ENCODE measurements around the gene LHPP. TPM values are rescaled to one million over a fixed set of nuclear protein-coding genes. Genes with fewer than 3 reads are reported as not detected.

Gene LHPP
- total RNA-seq, 1 donor from 2014 or later: 15.2 TPM

DNA sequence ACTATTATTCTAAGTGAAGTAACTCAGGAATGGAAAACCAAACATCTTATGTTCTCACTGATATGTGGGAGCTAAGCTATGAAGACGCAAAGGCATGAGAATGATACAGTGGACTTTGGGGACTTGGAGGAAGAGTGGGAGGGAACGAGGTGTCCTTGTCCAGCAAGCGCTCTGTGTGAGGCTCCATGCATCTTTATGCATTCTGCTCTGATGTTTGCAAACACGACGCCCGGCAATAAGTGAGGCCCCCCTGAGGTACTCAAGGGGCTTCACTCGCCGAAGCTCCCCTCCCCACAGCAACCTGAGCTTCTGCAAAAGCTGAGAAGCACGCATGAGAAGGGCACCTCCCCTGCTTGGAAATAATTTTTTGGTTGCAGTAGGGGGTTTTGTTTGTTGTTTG, 103.3 kb downstream of the LHPP start:
- Mint-ChIP-seq H3K27me3 (peaks cover 9% of the 10 kb centered on the region), H3K4me1 (ENCODE audit: low read depth) (peaks cover 8% of the 10 kb centered on the region), H3K9me3 (ENCODE audit: low read depth) (peaks cover 4% of the 10 kb centered on the region), H3K4me3 (ENCODE audit: low read depth) (no peak overlapping the region), H3K27ac (peak overlapping the region; percentile 45), H3K36me3 (ENCODE audit: insufficient read depth) (no peaks in the 10 kb centered on the region)
- DNase-seq (ENCODE audit: low spot score, unreplicated experiment): no peak
- TF ChIP-seq CTCF (IDR thresholded peaks at IDR 0.05; ENCODE audit: unreplicated experiment): no peak

DNA sequence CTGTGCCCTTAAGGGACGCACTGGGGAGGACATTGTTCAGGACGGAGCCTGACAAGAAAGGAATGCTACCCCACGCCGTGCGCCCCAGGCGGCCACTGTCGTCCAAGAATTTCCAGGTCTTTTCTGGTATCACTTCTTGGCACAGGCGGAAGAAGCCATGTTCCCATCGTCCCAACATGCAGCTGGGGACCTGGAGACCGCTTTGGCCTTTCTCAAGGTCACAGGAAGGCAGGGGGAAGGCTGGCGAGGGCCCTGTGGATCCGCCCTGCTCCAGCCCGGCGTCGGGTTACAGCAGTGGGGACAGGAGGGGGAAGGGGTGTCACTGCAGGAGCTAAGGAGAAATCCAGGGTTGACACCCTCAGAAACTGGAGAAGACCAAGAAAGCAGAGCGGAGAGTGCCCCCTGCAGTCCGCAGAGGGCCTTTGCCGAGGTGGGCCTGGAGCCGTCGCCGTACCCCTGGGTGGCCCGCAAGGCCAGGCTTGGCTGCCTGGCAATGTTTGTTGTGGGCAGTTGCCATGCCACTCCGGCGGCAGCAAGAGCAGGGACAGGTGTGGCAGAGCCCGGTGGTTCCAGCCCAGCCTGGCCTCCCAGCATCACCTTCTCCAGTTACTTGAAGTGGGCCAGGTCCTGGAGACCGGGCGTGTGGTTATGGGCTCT, 104.1 kb downstream of the LHPP start:
- H3K4me3 Mint-ChIP-seq (ENCODE audit: low read depth): no peak overlapping the region
- H3K36me3 Mint-ChIP-seq (ENCODE audit: insufficient read depth): no peaks in the 10 kb centered on the region
- no peak for DNase-seq (ENCODE audit: low spot score, unreplicated experiment)
- H3K9me3 Mint-ChIP-seq (ENCODE audit: low read depth): peaks cover 4% of the 10 kb centered on the region
- H3K4me1 Mint-ChIP-seq (ENCODE audit: low read depth): peaks cover 8% of the 10 kb centered on the region
- peaks cover 7% of the 10 kb centered on the region for H3K27me3 Mint-ChIP-seq
- TF ChIP-seq CTCF (IDR thresholded peaks at IDR 0.05; ENCODE audit: unreplicated experiment): peak; percentile 60
- H3K27ac Mint-ChIP-seq: no peak overlapping the region

DNA sequence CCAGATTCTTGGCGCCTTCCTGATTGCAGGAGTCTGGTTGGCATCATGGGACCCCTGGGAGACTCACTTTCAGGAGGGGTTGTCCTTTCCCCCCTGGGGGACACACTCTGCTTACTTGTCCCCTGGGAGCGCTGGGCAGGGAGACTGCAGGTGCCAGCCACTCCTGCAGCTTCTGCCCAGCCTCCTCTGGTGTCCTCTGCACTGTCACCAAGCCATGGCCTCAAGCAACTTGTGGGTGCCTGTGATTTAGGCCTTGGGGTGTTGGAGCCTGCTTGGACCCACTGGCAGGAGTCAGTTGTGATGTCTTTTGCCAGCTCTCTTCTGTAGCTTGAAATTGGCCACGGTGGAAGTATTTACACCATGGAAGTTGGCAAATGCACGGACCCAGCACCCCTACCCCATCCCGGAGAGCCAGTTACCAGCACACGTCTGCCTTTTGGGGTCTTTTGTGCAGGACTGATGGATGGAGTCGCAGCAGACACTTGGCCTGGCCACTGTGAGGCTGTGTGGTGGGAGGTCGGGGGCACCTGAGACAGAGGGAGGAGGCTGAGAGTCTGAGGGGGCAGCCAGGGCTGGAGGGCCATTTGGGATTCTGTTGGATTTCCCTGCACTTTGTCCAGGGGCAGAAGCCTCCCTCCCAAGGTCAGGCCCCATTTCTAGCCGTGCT, 104.7 kb downstream of the LHPP start:
- TF ChIP-seq CTCF (IDR thresholded peaks at IDR 0.05; ENCODE audit: unreplicated experiment): no peak
- no peak overlapping the region for H3K4me3 Mint-ChIP-seq (ENCODE audit: low read depth)
- no peak overlapping the region for H3K27ac Mint-ChIP-seq
- H3K4me1 Mint-ChIP-seq (ENCODE audit: low read depth): peaks cover 8% of the 10 kb centered on the region
- peaks cover 7% of the 10 kb centered on the region for H3K27me3 Mint-ChIP-seq
- no peak for DNase-seq (ENCODE audit: low spot score, unreplicated experiment)
- no peaks in the 10 kb centered on the region for H3K36me3 Mint-ChIP-seq (ENCODE audit: insufficient read depth)
- peaks cover 4% of the 10 kb centered on the region for H3K9me3 Mint-ChIP-seq (ENCODE audit: low read depth)

GRCh38 chr10:124566981-124567835, 105.6 kb downstream of the LHPP start:
- no peak for DNase-seq (ENCODE audit: low spot score, unreplicated experiment)
- Mint-ChIP-seq H3K9me3 (ENCODE audit: low read depth) (no peaks in the 10 kb centered on the region), H3K36me3 (ENCODE audit: insufficient read depth) (no peaks in the 10 kb centered on the region), H3K4me3 (ENCODE audit: low read depth) (no peak overlapping the region), H3K27me3 (peaks cover 4% of the 10 kb centered on the region), H3K27ac (no peak overlapping the region), H3K4me1 (ENCODE audit: low read depth) (peaks cover 8% of the 10 kb centered on the region)
- TF ChIP-seq CTCF (IDR thresholded peaks at IDR 0.05; ENCODE audit: unreplicated experiment): no peak

GRCh38 chr10:124568339-124568738, 106.7 kb downstream of the LHPP start:
- TF ChIP-seq CTCF (IDR thresholded peaks at IDR 0.05; ENCODE audit: unreplicated experiment): no peak
- no peak for DNase-seq (ENCODE audit: low spot score, unreplicated experiment)
- no peak overlapping the region for H3K27ac Mint-ChIP-seq
- H3K9me3 Mint-ChIP-seq (ENCODE audit: low read depth): no peaks in the 10 kb centered on the region
- no peaks in the 10 kb centered on the region for H3K36me3 Mint-ChIP-seq (ENCODE audit: insufficient read depth)
- peaks cover 8% of the 10 kb centered on the region for H3K4me1 Mint-ChIP-seq (ENCODE audit: low read depth)
- peaks cover 4% of the 10 kb centered on the region for H3K27me3 Mint-ChIP-seq
- no peak overlapping the region for H3K4me3 Mint-ChIP-seq (ENCODE audit: low read depth)

Measured in progenitor cell of endocrine pancreas (in vitro differentiated cells).